ENCODE data around the gene PRKCZ.

DNA sequence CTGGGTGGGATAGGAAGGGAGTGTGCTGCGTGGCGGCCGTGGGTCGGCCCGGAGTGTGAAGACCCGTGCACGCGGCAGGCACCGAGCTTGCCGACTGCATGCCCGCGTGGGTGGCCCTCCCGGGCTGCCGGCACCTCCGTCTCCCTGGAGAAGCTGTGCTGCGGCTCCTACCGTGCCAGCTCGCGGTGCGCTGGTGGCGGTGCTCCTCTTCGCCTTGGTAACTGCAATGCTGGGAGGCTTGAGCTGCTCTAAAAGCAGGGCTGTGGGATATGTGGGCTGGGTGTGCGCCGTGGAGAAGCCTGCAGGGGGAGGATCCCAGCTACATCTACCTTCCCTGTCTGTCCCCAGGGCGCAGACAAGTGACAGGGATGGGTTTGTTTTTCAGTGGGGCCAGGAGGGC, 28.7 kb upstream of the PRKCZ start:
- TF ChIP-seq, protein P1, sequence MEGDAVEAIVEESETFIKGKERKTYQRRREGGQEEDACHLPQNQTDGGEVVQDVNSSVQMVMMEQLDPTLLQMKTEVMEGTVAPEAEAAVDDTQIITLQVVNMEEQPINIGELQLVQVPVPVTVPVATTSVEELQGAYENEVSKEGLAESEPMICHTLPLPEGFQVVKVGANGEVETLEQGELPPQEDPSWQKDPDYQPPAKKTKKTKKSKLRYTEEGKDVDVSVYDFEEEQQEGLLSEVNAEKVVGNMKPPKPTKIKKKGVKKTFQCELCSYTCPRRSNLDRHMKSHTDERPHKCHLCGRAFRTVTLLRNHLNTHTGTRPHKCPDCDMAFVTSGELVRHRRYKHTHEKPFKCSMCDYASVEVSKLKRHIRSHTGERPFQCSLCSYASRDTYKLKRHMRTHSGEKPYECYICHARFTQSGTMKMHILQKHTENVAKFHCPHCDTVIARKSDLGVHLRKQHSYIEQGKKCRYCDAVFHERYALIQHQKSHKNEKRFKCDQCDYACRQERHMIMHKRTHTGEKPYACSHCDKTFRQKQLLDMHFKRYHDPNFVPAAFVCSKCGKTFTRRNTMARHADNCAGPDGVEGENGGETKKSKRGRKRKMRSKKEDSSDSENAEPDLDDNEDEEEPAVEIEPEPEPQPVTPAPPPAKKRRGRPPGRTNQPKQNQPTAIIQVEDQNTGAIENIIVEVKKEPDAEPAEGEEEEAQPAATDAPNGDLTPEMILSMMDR (conservative IDR thresholded peaks at IDR 0.05; ENCODE audit: low read depth, low read length), result no peak
- TF ChIP-seq EZH2 (IDR thresholded peaks at IDR 0.05; ENCODE audit: low read length, unreplicated experiment) (no peak), EZH2phosphoT487 (IDR thresholded peaks at IDR 0.05; ENCODE audit: borderline replicate concordance, low read length) (no peak)

Measured in PC-3 (cell line).